WTC11 (cell line): ENCODE measurements around the gene MYO16. TPM values are rescaled to one million over a fixed set of nuclear protein-coding genes. Genes with fewer than 3 reads are reported as not detected.

ENCODE experiments used
- ATAC-seq: fragments of 200-7000 bp; cut with Tn5 transposase; 2 replicates; pipeline ENCODE4 v1.10.0; 2021; ENCODE audit warnings: mild to moderate bottlenecking, moderate library complexity
- CTCF ChIA-PET: fragments of 300-600 bp; sonication (Branson Sonifier 250); formaldehyde crosslinking; loops from one replicate; lab custom pipeline; 2021; ENCODE audit warnings: antibody characterized with exemption; lab: Charles Lee
- POLR2A ChIA-PET: fragments of 350-600 bp; sonication (Branson Sonifier 250); formaldehyde crosslinking; loops from one replicate; lab custom pipeline; 2021; ENCODE audit warnings: antibody characterized with exemption; lab: Charles Lee
- DNase-seq: peaks from one replicate; pipeline ENCODE4 v3.0.0; 2021; ENCODE audit warnings: low spot score
- H3K27ac Mint-ChIP-seq: 2 replicates; pipeline ENCODE4 v1.8.0; 2021; ENCODE audit warnings: mixed read lengths
- H3K27me3 Mint-ChIP-seq: 2 replicates; pipeline ENCODE4 v1.8.0; 2021; ENCODE audit warnings: low read depth, mild to moderate bottlenecking, moderate library complexity, mixed read lengths
- H3K36me3 Mint-ChIP-seq: 2 replicates; pipeline ENCODE4 v1.8.0; 2021; ENCODE audit warnings: mixed read lengths
- H3K4me1 Mint-ChIP-seq: 2 replicates; pipeline ENCODE4 v1.8.0; 2022; ENCODE audit warnings: mixed read lengths
- H3K4me3 Mint-ChIP-seq: 2 replicates; pipeline ENCODE4 v1.8.0; 2021; ENCODE audit warnings: mild to moderate bottlenecking, moderate library complexity, mixed read lengths
- H3K9me3 Mint-ChIP-seq: 2 replicates; pipeline ENCODE4 v1.8.0; 2021; ENCODE audit warnings: mixed read lengths
- ERG ChIP-seq: fragments of 250-450 bp; sonication (Bioruptor Pico); IDR thresholded peaks from 2 replicates; pipeline ENCODE4 v1.8.0; 2021; ENCODE audit warnings: mild to moderate bottlenecking
- FOXP1 ChIP-seq: sonication (generic); formaldehyde crosslinking; IDR thresholded peaks from 2 replicates; pipeline ENCODE4 v1.8.0; 2022; ENCODE audit warnings: missing genetic modification reagents, mild to moderate bottlenecking, moderate library complexity, borderline replicate concordance
- IRF1 ChIP-seq: sonication (generic); formaldehyde crosslinking; IDR thresholded peaks from 2 replicates; pipeline ENCODE4 v1.8.0; 2023; ENCODE audit warnings: missing genetic modification reagents
- MYBL2 ChIP-seq: sonication (generic); formaldehyde crosslinking; IDR thresholded peaks from 2 replicates; pipeline ENCODE4 v1.8.1; 2023; ENCODE audit warnings: mild to moderate bottlenecking, moderate library complexity, missing genetic modification reagents
- RORB ChIP-seq: fragments of 250-450 bp; sonication (Bioruptor Pico); IDR thresholded peaks from 2 replicates; pipeline ENCODE4 v1.9.0; 2021; ENCODE audit warnings: mild to moderate bottlenecking
- SOX15 ChIP-seq: fragments of 250-450 bp; sonication (Bioruptor Pico); IDR thresholded peaks from 2 replicates; pipeline ENCODE4 v1.9.0; 2021; ENCODE audit warnings: mild to moderate bottlenecking
- TEAD4 ChIP-seq: sonication (generic); formaldehyde crosslinking; IDR thresholded peaks from 2 replicates; pipeline ENCODE4 v1.8.0; 2022; ENCODE audit warnings: mild to moderate bottlenecking, missing genetic modification reagents
- ZNF396 ChIP-seq: fragments of 250-450 bp; sonication (Bioruptor Pico); IDR thresholded peaks from 2 replicates; pipeline ENCODE4 v1.8.0; 2021; ENCODE audit warnings: mild to moderate bottlenecking, moderate library complexity, borderline replicate concordance
- ZNF671 ChIP-seq: fragments of 250-450 bp; sonication (Bioruptor Pico); IDR thresholded peaks from 2 replicates; pipeline ENCODE4 v1.8.0; 2021; ENCODE audit warnings: mild to moderate bottlenecking
- ZSCAN18 ChIP-seq: fragments of 250-450 bp; sonication (Bioruptor Pico); IDR thresholded peaks from 2 replicates; pipeline ENCODE4 v2.1.2; 2022; ENCODE audit warnings: mild to moderate bottlenecking, moderate library complexity
- total RNA-seq: library from RNA; stranded (reverse); gene quantifications from 3 replicates; pipeline ENCODE4 v1.2.3, GENCODE V29; 2021
- TF ChIP-seq, protein P1 (sequence below): sonication (generic); formaldehyde crosslinking; IDR thresholded peaks from 2 replicates; pipeline ENCODE4 v1.8.1; 2022; ENCODE audit warnings: mild to moderate bottlenecking, moderate library complexity, missing genetic modification reagents
- TF ChIP-seq, protein P2 (sequence below): sonication (generic); formaldehyde crosslinking; IDR thresholded peaks from 2 replicates; pipeline ENCODE4 v1.8.0; 2022; ENCODE audit warnings: missing genetic modification reagents
- TF ChIP-seq, protein P3 (sequence below): fragments of 250-450 bp; sonication (Bioruptor Pico); IDR thresholded peaks from 2 replicates; pipeline ENCODE4 v1.9.0; 2021; ENCODE audit warnings: mild to moderate bottlenecking, borderline replicate concordance

MYO16 gene
- total RNA-seq, 1 experiment from 2014 or later = 0.09 TPM

DNA sequence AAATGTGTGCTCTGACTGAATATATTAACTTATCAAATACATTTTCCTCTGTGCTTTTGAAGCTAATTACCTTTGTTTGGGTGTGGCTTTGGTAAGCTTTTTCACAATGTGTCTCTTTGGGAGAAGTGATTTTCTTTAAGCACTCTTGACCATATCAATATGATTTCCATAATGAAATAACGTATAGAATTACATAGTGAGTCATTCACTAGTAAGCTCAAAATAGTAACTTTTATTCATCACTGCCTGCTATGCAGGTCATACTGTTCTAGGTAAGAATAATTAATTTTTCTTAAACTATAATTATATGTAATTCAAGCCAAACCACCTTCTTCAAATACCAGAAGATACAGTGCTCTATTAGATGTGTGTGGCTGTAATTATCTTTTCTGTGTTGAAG is 480.7 kb downstream of the MYO16 start:
- ChIA-PET CTCF (interaction anchor here (2.6 kb wide), 1 partner anchor 149 kb away, joined by 8 read pairs; no protein-coding TSS in a partner anchor), POLR2A (no interaction called here)
- no peaks in the 10 kb centered on the region for H3K4me1 Mint-ChIP-seq
- H3K36me3 Mint-ChIP-seq = no peaks in the 10 kb centered on the region
- DNase-seq (no peak), ATAC-seq (no peak)
- TF ChIP-seq TEAD4 (CRISPR knock-in tag) (no peak), ERG (CRISPR knock-in tag) (no peak), IRF1 (CRISPR knock-in tag) (no peak), ZSCAN18 (CRISPR knock-in tag) (no peak), ZNF671 (CRISPR knock-in tag) (no peak), RORB (no peak), FOXP1 (no peak), ZNF396 (CRISPR knock-in tag) (no peak), MYBL2 (no peak)
- TF ChIP-seq, protein P1, sequence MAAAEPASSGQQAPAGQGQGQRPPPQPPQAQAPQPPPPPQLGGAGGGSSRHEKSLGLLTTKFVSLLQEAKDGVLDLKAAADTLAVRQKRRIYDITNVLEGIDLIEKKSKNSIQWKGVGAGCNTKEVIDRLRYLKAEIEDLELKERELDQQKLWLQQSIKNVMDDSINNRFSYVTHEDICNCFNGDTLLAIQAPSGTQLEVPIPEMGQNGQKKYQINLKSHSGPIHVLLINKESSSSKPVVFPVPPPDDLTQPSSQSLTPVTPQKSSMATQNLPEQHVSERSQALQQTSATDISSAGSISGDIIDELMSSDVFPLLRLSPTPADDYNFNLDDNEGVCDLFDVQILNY (CRISPR knock-in tag) = no peak
- TF ChIP-seq, protein P2, sequence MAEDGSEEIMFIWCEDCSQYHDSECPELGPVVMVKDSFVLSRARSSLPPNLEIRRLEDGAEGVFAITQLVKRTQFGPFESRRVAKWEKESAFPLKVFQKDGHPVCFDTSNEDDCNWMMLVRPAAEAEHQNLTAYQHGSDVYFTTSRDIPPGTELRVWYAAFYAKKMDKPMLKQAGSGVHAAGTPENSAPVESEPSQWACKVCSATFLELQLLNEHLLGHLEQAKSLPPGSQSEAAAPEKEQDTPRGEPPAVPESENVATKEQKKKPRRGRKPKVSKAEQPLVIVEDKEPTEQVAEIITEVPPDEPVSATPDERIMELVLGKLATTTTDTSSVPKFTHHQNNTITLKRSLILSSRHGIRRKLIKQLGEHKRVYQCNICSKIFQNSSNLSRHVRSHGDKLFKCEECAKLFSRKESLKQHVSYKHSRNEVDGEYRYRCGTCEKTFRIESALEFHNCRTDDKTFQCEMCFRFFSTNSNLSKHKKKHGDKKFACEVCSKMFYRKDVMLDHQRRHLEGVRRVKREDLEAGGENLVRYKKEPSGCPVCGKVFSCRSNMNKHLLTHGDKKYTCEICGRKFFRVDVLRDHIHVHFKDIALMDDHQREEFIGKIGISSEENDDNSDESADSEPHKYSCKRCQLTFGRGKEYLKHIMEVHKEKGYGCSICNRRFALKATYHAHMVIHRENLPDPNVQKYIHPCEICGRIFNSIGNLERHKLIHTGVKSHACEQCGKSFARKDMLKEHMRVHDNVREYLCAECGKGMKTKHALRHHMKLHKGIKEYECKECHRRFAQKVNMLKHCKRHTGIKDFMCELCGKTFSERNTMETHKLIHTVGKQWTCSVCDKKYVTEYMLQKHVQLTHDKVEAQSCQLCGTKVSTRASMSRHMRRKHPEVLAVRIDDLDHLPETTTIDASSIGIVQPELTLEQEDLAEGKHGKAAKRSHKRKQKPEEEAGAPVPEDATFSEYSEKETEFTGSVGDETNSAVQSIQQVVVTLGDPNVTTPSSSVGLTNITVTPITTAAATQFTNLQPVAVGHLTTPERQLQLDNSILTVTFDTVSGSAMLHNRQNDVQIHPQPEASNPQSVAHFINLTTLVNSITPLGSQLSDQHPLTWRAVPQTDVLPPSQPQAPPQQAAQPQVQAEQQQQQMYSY = no peak
- no peaks in the 10 kb centered on the region for H3K9me3 Mint-ChIP-seq
- no peak overlapping the region for H3K4me3 Mint-ChIP-seq
- no peaks in the 10 kb centered on the region for H3K27me3 Mint-ChIP-seq
- no peak overlapping the region for H3K27ac Mint-ChIP-seq

DNA sequence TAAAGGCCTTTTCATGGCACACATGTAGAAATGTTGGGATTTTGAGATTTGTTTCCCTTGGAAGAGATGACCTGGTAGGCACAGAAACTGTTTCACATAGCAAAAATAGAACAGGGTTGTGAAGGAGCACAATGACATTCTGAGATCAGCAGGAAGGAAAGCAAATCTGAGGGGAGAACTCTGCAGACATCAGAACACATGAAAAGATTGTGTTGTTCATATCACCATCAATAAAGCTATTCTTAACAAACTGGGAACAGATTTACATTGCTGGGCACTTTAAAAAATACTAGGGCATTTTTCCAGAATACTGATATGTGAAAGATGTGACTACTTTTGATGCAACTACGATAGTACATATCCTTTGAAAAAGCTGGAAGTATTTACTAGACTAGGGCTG is 481.7 kb downstream of the MYO16 start:
- Mint-ChIP-seq H3K4me3 (no peak overlapping the region), H3K27ac (no peak overlapping the region), H3K27me3 (no peaks in the 10 kb centered on the region), H3K36me3 (no peaks in the 10 kb centered on the region), H3K4me1 (no peaks in the 10 kb centered on the region), H3K9me3 (no peaks in the 10 kb centered on the region)
- TF ChIP-seq, protein P3, sequence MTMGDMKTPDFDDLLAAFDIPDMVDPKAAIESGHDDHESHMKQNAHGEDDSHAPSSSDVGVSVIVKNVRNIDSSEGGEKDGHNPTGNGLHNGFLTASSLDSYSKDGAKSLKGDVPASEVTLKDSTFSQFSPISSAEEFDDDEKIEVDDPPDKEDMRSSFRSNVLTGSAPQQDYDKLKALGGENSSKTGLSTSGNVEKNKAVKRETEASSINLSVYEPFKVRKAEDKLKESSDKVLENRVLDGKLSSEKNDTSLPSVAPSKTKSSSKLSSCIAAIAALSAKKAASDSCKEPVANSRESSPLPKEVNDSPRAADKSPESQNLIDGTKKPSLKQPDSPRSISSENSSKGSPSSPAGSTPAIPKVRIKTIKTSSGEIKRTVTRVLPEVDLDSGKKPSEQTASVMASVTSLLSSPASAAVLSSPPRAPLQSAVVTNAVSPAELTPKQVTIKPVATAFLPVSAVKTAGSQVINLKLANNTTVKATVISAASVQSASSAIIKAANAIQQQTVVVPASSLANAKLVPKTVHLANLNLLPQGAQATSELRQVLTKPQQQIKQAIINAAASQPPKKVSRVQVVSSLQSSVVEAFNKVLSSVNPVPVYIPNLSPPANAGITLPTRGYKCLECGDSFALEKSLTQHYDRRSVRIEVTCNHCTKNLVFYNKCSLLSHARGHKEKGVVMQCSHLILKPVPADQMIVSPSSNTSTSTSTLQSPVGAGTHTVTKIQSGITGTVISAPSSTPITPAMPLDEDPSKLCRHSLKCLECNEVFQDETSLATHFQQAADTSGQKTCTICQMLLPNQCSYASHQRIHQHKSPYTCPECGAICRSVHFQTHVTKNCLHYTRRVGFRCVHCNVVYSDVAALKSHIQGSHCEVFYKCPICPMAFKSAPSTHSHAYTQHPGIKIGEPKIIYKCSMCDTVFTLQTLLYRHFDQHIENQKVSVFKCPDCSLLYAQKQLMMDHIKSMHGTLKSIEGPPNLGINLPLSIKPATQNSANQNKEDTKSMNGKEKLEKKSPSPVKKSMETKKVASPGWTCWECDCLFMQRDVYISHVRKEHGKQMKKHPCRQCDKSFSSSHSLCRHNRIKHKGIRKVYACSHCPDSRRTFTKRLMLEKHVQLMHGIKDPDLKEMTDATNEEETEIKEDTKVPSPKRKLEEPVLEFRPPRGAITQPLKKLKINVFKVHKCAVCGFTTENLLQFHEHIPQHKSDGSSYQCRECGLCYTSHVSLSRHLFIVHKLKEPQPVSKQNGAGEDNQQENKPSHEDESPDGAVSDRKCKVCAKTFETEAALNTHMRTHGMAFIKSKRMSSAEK = no peak
- TF ChIP-seq SOX15 (CRISPR knock-in tag) = no peak
- no peak for ATAC-seq
- ChIA-PET POLR2A (no interaction called here), CTCF (no interaction called here)
- DNase-seq = no peak
